Lower leg skin (tissue), 4 donors: ENCODE data around the gene EMC10. TPM values are rescaled to one million over a fixed set of nuclear protein-coding genes. Genes with fewer than 3 reads are reported as not detected.

Source experiments
- DNase-seq, 2 donors: peaks; one replicate each; pipeline ENCODE4 v3.0.0-alpha.2; 2019; ENCODE audit warnings: low spot score in 2 of 2
- H3K4me3 ChIP-seq: fragments of 200-600 bp; sonication (generic); 2 replicates; pipeline ENCODE4 v1.5.1; 2017; ENCODE audit warnings: mild to moderate bottlenecking, low read depth; ENCODE audit not compliant: poor library complexity, severe bottlenecking
- POLR2A ChIP-seq, 2 donors: fragments of 450-650 bp; IDR thresholded peaks; one replicate each; pipeline ENCODE4 v1.6.1; 2016 to 2017; ENCODE audit warnings: antibody characterized with exemption in 2 of 2, mild to moderate bottlenecking in 1 of 2, moderate library complexity in 1 of 2
- WGBS, 2 donors: methylation state at CpG; one replicate each; pipeline ENCODE4 v1.1.5; 2018; 5-methylcytosine and 5-hydroxymethylcytosine counted together
- intact Hi-C: fragments of 100-400 bp; cut with DNase I; formaldehyde crosslinking; loops from one replicate; pipeline ENCODE4 v1.15.0; 2023; ENCODE audit warnings: low total_unique reads
- total RNA-seq, 4 donors: library from RNA; depleted of rRNA; stranded (reverse); fragments of >200 nt; gene quantifications; one replicate each; pipeline ENCODE4 v1.1.0, GENCODE V29; 2016
- TF ChIP-seq, protein P1 (sequence below), 3 donors: fragments of 450-650 bp; IDR thresholded peaks; one replicate each; pipeline ENCODE4 v1.5.1; 2016; ENCODE audit warnings: antibody characterized with exemption in 3 of 3, mild to moderate bottlenecking in 3 of 3, moderate library complexity in 2 of 3

Gene EMC10
- total RNA-seq, 4 donors from 2014 or later, result 35.1 to 93.5 (median 67.5) TPM

DNA sequence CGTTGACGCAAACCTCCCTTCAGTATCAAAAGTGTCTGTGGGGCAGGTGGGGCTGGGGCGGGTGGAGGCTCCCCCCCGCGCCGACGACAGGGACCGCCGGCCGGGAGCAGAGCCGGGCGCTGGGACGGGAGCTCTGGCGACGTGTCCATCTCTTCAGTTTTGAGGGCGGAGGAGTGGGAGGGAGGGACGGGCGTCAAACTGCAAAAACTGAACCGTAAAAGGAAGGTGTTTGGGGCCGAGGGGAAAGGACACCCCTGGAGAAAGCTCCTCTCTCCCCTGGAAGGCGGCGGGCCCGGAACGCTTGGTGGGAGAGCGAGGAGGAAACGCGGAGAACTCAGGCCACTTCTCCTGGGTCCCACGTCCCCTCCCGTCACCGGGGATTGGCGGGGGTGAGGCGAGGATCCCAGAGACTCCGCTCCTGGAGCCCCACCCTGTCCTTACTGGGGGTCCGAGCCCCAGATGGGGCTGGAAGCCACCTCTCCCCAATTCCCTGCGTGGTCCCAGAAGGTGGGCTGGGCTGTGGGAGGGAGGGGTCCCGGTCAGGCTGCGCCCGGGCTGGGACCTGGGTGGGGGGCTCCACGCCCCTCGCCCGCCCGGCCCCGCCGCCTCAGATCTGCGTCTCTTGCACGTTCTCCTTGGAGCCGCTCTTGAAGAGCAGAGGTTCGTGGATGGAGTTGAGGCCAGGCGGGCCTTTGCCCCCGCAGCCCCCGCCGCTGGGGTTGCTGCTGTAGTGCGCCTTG lies 40.8 kb downstream of the EMC10 start:
- no peak overlapping the region for H3K4me3 ChIP-seq
- no peak for TF ChIP-seq POLR2A (IDR thresholded peaks at IDR 0.05)
- TF ChIP-seq, protein P1, sequence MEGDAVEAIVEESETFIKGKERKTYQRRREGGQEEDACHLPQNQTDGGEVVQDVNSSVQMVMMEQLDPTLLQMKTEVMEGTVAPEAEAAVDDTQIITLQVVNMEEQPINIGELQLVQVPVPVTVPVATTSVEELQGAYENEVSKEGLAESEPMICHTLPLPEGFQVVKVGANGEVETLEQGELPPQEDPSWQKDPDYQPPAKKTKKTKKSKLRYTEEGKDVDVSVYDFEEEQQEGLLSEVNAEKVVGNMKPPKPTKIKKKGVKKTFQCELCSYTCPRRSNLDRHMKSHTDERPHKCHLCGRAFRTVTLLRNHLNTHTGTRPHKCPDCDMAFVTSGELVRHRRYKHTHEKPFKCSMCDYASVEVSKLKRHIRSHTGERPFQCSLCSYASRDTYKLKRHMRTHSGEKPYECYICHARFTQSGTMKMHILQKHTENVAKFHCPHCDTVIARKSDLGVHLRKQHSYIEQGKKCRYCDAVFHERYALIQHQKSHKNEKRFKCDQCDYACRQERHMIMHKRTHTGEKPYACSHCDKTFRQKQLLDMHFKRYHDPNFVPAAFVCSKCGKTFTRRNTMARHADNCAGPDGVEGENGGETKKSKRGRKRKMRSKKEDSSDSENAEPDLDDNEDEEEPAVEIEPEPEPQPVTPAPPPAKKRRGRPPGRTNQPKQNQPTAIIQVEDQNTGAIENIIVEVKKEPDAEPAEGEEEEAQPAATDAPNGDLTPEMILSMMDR (IDR thresholded peaks at IDR 0.05), result no peak
- WGBS, 2 donors, result 58 to 71% methylated on average over 41 to 53 of the region's 53 CpGs
- no peak for DNase-seq
- intact Hi-C loops, result no loop called here

- H3K4me3 ChIP-seq, result no peak overlapping the region
- TF ChIP-seq, protein P1 (IDR thresholded peaks at IDR 0.05), result no peak
- TF ChIP-seq POLR2A (IDR thresholded peaks at IDR 0.05), result no peak
- intact Hi-C loops, result no loop called here
- no peak for DNase-seq
- WGBS, 2 donors, result 96% methylated on average over 36 to 37 of the region's 37 CpGs
Measured at GRCh38 chr19:50517704-50518075, 41.4 kb downstream of the EMC10 start.

GRCh38 chr19:50518091-50519005 lies 42.0 kb downstream of the EMC10 start:
- no peak for TF ChIP-seq POLR2A (IDR thresholded peaks at IDR 0.05)
- TF ChIP-seq, protein P1 (IDR thresholded peaks at IDR 0.05), result no peak
- intact Hi-C loops, result no loop called here
- no peak overlapping the region for H3K4me3 ChIP-seq
- no peak for DNase-seq
- WGBS, 2 donors, result 94 to 95% methylated on average over 78 to 87 of the region's 87 CpGs

DNA sequence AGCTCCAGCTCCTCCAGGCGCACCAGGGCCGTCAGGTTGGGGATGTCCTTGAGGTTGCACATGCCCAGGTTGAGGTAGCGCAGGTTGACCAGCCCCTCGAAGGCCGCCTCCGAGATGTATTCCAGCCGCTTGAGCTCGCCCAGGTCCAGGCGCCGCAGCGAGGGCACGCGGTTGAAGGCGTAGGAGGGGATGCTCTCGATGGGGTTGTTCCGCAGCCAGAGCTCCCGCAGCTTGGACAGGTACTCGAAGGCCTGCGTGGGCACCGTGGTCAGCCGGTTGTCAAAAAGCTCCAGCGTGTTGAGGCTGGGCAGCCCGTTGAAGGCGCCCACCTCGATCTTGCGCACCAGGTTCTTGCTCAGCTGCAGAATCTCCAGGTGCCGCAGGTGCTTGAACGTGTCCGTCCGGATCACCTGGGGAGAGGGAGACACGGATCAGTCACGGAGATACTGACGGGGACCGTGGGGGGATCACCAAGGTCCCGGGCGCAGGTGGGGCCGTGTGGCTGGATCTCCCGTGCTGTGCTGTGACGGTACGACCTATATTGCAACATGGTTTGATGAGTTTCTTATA lies 42.8 kb downstream of the EMC10 start:
- intact Hi-C loops, result no loop called here
- TF ChIP-seq, protein P1 (IDR thresholded peaks at IDR 0.05), result no peak
- no peak for TF ChIP-seq POLR2A (IDR thresholded peaks at IDR 0.05)
- DNase-seq, result no peak
- WGBS, 2 donors, result 95 to 96% methylated on average over 39 to 40 of the region's 40 CpGs
- no peak overlapping the region for H3K4me3 ChIP-seq

- no peak overlapping the region for H3K4me3 ChIP-seq
- intact Hi-C loops, result no loop called here
- no peak for DNase-seq
- WGBS, 2 donors, result 80 to 83% methylated on average over 17 of the region's 17 CpGs
- TF ChIP-seq, protein P1 (IDR thresholded peaks at IDR 0.05), result no peak
- TF ChIP-seq POLR2A (IDR thresholded peaks at IDR 0.05), result no peak
Measured at GRCh38 chr19:50520822-50521465, 44.6 kb downstream of the EMC10 start.
